CD4-positive, alpha-beta memory T cell (primary cell): Measurements from ENCODE around the gene TBC1D16. TPM values are rescaled to one million over a fixed set of nuclear protein-coding genes. Genes with fewer than 3 reads are reported as not detected.
A peak's percentile ranks its signal among the peaks of the same experiment; 100 is the strongest.

Source experiments
- CTCF ChIA-PET: fragments of 350-600 bp; sonication (Branson Sonifier 250); formaldehyde crosslinking; loops from one replicate; lab custom pipeline; 2021; ENCODE audit warnings: inconsistent platforms; ENCODE audit not compliant: partially characterized antibody; lab: Charles Lee
- POLR2A ChIA-PET: fragments of 350-600 bp; sonication (Branson Sonifier 250); formaldehyde crosslinking; loops from one replicate; lab custom pipeline; 2021; ENCODE audit not compliant: partially characterized antibody; lab: Charles Lee
- DNase-seq, 5 donors: peaks; one replicate each; pipeline versions ENCODE4 v3.0.0 to v3.0.0-alpha.2; 2020 to 2022; ENCODE audit warnings: mixed read lengths in 1 of 5
- H3K27ac ChIP-seq: one replicate; pipeline ENCODE4 v1.7.0; 2013; ENCODE audit warnings: low read depth, low read length
- H3K27me3 ChIP-seq: 2 replicates; pipeline ENCODE4 v1.7.0; 2013; ENCODE audit warnings: mild to moderate bottlenecking, low read length, moderate library complexity; ENCODE audit not compliant: insufficient read depth
- H3K36me3 ChIP-seq: 2 replicates; pipeline ENCODE4 v1.7.0; 2013; ENCODE audit warnings: mild to moderate bottlenecking, low read length, moderate library complexity; ENCODE audit not compliant: insufficient read depth
- H3K4me1 ChIP-seq: 2 replicates; pipeline ENCODE4 v1.7.0; 2013; ENCODE audit warnings: mild to moderate bottlenecking, low read length, moderate library complexity; ENCODE audit not compliant: insufficient read depth
- H3K4me3 ChIP-seq, 2 donors: one replicate each; pipeline ENCODE4 v1.7.0; 2013; ENCODE audit warnings: low read length in 2 of 2, mild to moderate bottlenecking in 1 of 2
- H3K9me3 ChIP-seq, 2 donors: one replicate each; pipeline ENCODE4 v1.7.0; 2013; ENCODE audit warnings: low read length in 2 of 2, control low read depth in 1 of 2; ENCODE audit not compliant: control insufficient read depth in 1 of 2
- H3K27ac Mint-ChIP-seq, 7 donors: one replicate each; pipeline ENCODE4 v1.8.0; 2020 to 2021; ENCODE audit warnings: mixed read lengths in 7 of 7, mild to moderate bottlenecking in 6 of 7, inconsistent platforms in 3 of 7, moderate library complexity in 3 of 7
- H3K27me3 Mint-ChIP-seq, 2 donors: one replicate each; pipeline ENCODE4 v1.8.0; 2020 to 2021; ENCODE audit warnings: mixed read lengths in 2 of 2
- H3K36me3 Mint-ChIP-seq, 2 donors: one replicate each; pipeline ENCODE4 v1.8.0; 2020 to 2021; ENCODE audit warnings: mixed read lengths in 2 of 2, inconsistent platforms in 1 of 2, mild to moderate bottlenecking in 1 of 2
- H3K4me1 Mint-ChIP-seq, 4 donors: one replicate each; pipeline ENCODE4 v1.8.0; 2020 to 2021; ENCODE audit warnings: mixed read lengths in 4 of 4, mild to moderate bottlenecking in 1 of 4
- H3K4me3 Mint-ChIP-seq, 8 donors: one replicate each; pipeline ENCODE4 v1.8.0; 2020 to 2021; ENCODE audit warnings: mixed read lengths in 8 of 8, mild to moderate bottlenecking in 7 of 8, moderate library complexity in 6 of 8, inconsistent platforms in 3 of 8
- H3K9me3 Mint-ChIP-seq, 8 donors: one replicate each; pipeline ENCODE4 v1.8.0; 2020 to 2021; ENCODE audit warnings: mixed read lengths in 8 of 8, mild to moderate bottlenecking in 5 of 8, inconsistent platforms in 3 of 8, moderate library complexity in 1 of 8
- intact Hi-C: fragments of 100-400 bp; cut with micrococcal nuclease; formaldehyde crosslinking; loops from one replicate; pipeline ENCODE4 v1.15.1; 2023
- polyA plus RNA-seq, 2 donors: library from polyadenylated mRNA; unstranded; fragments of 300-500 nt; fragmentation: Illumina TruSeq; gene quantifications; one replicate each; pipeline ENCODE4 v1.2.3, GENCODE V29; 2021
- total RNA-seq, 2 experiments: library from RNA; stranded (reverse); gene quantifications; one replicate each; pipeline ENCODE4 v1.2.3, GENCODE V29; 2021

Gene TBC1D16
- total and polyA plus RNA-seq, 4 experiments from 2014 or later = 1.2 to 1.8 (median 1.3) TPM; not detected in 1

GRCh38 chr17:80072410-80072809 is 36.7 kb upstream of the TBC1D16 start:
- Mint-ChIP-seq H3K9me3 (no peaks in the 10 kb centered on the region), H3K4me3 (no peak overlapping the region), H3K27ac (no peak overlapping the region), H3K27me3 (peaks cover 2 to 4% of the 10 kb centered on the region in 2 donors), H3K36me3 (no peaks in the 10 kb centered on the region), H3K4me1 (peaks cover 4 to 7% (median 5%) of the 10 kb centered on the region in 4 donors)
- ChIA-PET POLR2A (no interaction called here), CTCF (interaction anchor here (0.8 kb wide), 1 partner anchor 9 kb away, joined by 3 read pairs; no protein-coding TSS in a partner anchor)
- Histone ChIP-seq H3K27me3 (no peaks in the 10 kb centered on the region), H3K4me3 (no peak overlapping the region), H3K4me1 (no peaks in the 10 kb centered on the region), H3K27ac (no peak overlapping the region), H3K36me3 (no peaks in the 10 kb centered on the region), H3K9me3 (no peaks in the 10 kb centered on the region)
- intact Hi-C loops = no loop called here
- no peak for DNase-seq

- no peak for DNase-seq
- H3K27me3 Mint-ChIP-seq = peaks cover 2 to 3% of the 10 kb centered on the region in 2 donors
- peak overlapping the region in 1 of 7 donors; percentile 57 for H3K27ac Mint-ChIP-seq
- H3K9me3 Mint-ChIP-seq = no peaks in the 10 kb centered on the region
- H3K4me3 Mint-ChIP-seq = peak overlapping the region in 1 of 8 donors; percentile 34
- Histone ChIP-seq H3K9me3 (no peaks in the 10 kb centered on the region), H3K36me3 (no peaks in the 10 kb centered on the region), H3K27ac (no peak overlapping the region), H3K4me3 (no peak overlapping the region), H3K27me3 (no peaks in the 10 kb centered on the region), H3K4me1 (no peaks in the 10 kb centered on the region)
- ChIA-PET POLR2A (no interaction called here), CTCF (interaction anchor here (0.6 kb wide), 1 partner anchor 197 kb away, joined by 3 read pairs; no protein-coding TSS in a partner anchor)
- intact Hi-C loops = no loop called here
- H3K36me3 Mint-ChIP-seq = no peaks in the 10 kb centered on the region
- peaks cover 4 to 7% (median 5%) of the 10 kb centered on the region in 4 donors for H3K4me1 Mint-ChIP-seq
Measured at GRCh38 chr17:80071116-80071841, 35.6 kb upstream of the TBC1D16 start.

GRCh38 chr17:80070375-80071115 is 34.9 kb upstream of the TBC1D16 start:
- Histone ChIP-seq H3K27ac (no peak overlapping the region), H3K36me3 (no peaks in the 10 kb centered on the region), H3K4me1 (no peaks in the 10 kb centered on the region), H3K27me3 (no peaks in the 10 kb centered on the region), H3K9me3 (no peaks in the 10 kb centered on the region), H3K4me3 (no peak overlapping the region)
- peaks cover 0 to 2% of the 10 kb centered on the region in 2 donors for H3K27me3 Mint-ChIP-seq
- DNase-seq = no peak
- ChIA-PET POLR2A (no interaction called here), CTCF (no interaction called here)
- H3K36me3 Mint-ChIP-seq = no peaks in the 10 kb centered on the region
- intact Hi-C loops = no loop called here
- no peak overlapping the region for H3K27ac Mint-ChIP-seq
- H3K4me3 Mint-ChIP-seq = no peak overlapping the region
- no peaks in the 10 kb centered on the region for H3K9me3 Mint-ChIP-seq
- peaks cover 4 to 7% (median 5%) of the 10 kb centered on the region in 4 donors for H3K4me1 Mint-ChIP-seq

GRCh38 chr17:80068301-80069222 is 32.9 kb upstream of the TBC1D16 start:
- POLR2A ChIA-PET = no interaction called here

DNA sequence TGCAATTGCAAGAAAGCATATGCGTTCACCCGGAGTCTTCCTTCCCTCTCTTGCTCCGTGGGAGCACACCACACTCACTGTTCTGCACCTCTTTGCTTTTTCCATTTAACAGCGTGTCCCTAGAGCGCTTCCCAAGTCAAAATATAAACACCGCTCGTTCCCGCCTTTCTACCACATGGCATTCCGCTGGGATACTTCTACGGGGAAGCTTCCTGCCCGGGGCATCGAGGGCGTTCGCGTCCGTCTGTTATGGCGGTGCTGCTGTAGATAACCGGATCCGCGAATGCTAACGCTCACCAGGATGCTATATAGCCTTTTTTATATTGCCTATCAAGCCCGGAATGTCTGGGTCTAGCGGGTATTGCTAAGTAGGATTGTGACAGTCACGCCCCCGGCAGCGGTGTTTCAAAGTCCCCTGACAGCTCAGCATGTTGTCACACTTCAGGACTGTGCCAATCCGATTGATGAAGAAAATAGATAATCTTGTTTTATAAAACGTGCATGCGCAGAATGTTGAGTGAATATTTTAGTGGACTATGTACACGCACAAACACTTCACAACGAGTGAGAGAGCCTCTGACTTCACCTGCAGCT is 31.8 kb upstream of the TBC1D16 start:
- Histone ChIP-seq H3K9me3 (no peaks in the 10 kb centered on the region), H3K4me3 (no peak overlapping the region), H3K27ac (no peak overlapping the region), H3K36me3 (no peaks in the 10 kb centered on the region), H3K27me3 (no peaks in the 10 kb centered on the region), H3K4me1 (no peaks in the 10 kb centered on the region)
- Mint-ChIP-seq H3K9me3 (no peaks in the 10 kb centered on the region), H3K27ac (no peak overlapping the region), H3K36me3 (no peaks in the 10 kb centered on the region), H3K4me3 (no peak overlapping the region), H3K4me1 (peaks cover 4 to 7% (median 5%) of the 10 kb centered on the region in 4 donors), H3K27me3 (no peaks in the 10 kb centered on the region)
- POLR2A ChIA-PET = no interaction called here
- CTCF ChIA-PET = no interaction called here
- no peak for DNase-seq
- intact Hi-C loops = no loop called here

More at GRCh38 chr17:80068301-80069222, 32.9 kb upstream of the TBC1D16 start:
- Mint-ChIP-seq H3K27me3 (no peaks in the 10 kb centered on the region), H3K4me1 (peaks cover 4 to 7% (median 5%) of the 10 kb centered on the region in 4 donors), H3K27ac (peak overlapping the region in 1 of 7 donors; percentile 35), H3K4me3 (no peak overlapping the region), H3K9me3 (no peaks in the 10 kb centered on the region), H3K36me3 (no peaks in the 10 kb centered on the region)
- no peak for DNase-seq
- H3K27ac ChIP-seq = no peak overlapping the region
- CTCF ChIA-PET = no interaction called here
- H3K4me3 ChIP-seq = no peak overlapping the region
- no peaks in the 10 kb centered on the region for H3K9me3 ChIP-seq
- no peaks in the 10 kb centered on the region for H3K27me3 ChIP-seq
- H3K36me3 ChIP-seq = no peaks in the 10 kb centered on the region
- H3K4me1 ChIP-seq = no peaks in the 10 kb centered on the region
- intact Hi-C loops = no loop called here

- H3K36me3 ChIP-seq = no peaks in the 10 kb centered on the region
- H3K4me1 ChIP-seq = no peaks in the 10 kb centered on the region
- peaks cover 0 to 3% (median under 1%) of the 10 kb centered on the region in 4 donors for H3K4me1 Mint-ChIP-seq
- no peaks in the 10 kb centered on the region for H3K9me3 Mint-ChIP-seq
- no peaks in the 10 kb centered on the region for H3K36me3 Mint-ChIP-seq
- H3K4me3 ChIP-seq = no peak overlapping the region
- ChIA-PET CTCF (no interaction called here), POLR2A (no interaction called here)
- no peak for DNase-seq
- no peaks in the 10 kb centered on the region for H3K27me3 ChIP-seq
- intact Hi-C loops = no loop called here
- no peaks in the 10 kb centered on the region for H3K27me3 Mint-ChIP-seq
- H3K27ac ChIP-seq = no peak overlapping the region
- no peak overlapping the region for H3K27ac Mint-ChIP-seq
- no peak overlapping the region for H3K4me3 Mint-ChIP-seq
- no peaks in the 10 kb centered on the region for H3K9me3 ChIP-seq
Measured at GRCh38 chr17:80065478-80066170, 30.0 kb upstream of the TBC1D16 start.
